ENCODE results near the gene RCL1.

The RCL1 gene

DNA sequence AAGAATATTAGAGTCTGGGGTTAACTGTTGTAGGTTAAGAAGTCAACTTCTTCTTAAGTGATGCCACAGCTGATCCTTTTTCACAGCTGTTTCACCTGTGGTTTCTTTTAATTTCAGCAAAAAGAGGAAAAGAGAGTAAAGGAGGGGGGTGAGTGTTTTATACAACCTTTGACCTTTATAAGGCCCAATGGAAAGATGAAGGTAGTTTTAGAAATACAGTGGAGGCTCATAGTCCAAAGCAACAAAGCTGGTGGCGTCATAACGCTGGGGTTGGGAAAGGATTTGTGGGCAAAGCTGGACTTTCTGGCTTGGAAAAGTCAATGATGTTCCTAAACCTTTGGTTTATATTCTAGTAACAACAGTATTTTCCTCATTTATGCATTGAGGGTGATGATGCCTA, 49.5 kb downstream of the RCL1 start:
- no peak for DNase-seq (ENCODE audit: low spot score)

DNA sequence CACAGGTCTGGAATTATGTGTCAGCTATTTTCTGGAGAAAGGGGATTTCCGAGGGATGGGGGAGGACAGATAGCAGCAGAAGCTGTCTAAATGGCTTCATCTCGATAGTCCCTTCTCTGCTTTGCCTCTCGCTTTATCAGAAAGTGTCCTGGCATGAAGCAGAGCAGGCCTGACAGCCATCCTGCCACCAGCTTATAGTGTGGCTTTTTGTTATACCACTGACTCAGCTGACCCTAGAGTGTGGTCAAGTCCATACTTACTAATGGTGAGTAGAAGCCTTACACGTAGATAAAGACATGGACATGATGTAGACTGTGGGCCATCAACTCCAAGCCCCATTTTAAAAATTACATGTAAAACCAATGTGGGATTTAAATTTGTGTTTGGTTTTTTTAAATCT, 50.0 kb downstream of the RCL1 start:
- DNase-seq (ENCODE audit: low spot score): no peak

DNA sequence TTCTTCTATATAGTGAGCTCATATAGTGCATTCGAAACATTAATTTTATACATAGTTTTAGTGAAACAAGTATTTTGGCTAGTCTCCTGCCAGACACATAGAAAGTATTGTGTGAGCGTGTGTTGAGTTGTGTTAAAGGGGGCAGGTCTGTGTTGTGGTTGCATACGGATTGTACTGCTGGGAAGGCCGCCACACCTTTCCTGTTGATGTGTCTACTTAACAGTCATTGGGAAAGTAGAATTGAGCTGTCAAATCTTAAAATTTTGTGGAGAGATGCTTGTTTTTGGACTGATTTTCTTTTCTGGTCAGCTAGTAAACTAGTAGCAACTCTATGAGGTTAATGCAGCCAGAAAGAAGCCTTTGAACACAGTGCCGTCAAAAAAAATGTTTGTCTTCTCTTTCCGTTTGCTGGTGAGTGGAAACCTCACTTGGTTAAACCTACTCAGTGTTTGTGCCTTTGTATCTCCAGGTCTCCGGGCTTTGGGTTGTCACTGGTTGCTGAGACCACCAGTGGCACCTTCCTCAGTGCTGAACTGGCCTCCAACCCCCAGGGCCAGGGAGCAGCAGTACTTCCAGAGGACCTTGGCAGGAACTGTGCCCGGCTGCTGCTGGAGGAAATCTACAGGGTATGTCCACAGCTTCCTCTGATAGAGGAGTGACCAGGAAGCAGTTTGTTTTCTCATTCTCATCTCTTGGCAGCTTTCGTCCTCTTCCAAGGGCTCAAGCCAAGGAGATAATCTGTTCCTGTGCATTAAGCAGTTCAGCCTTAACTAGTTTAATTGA, 51.5 kb downstream of the RCL1 start:
- DNase-seq (ENCODE audit: low spot score): no peak

GRCh38 chr9:4849369-4849768, 56.6 kb downstream of the RCL1 start:
- DNase-seq (ENCODE audit: low spot score): no peak

DNA sequence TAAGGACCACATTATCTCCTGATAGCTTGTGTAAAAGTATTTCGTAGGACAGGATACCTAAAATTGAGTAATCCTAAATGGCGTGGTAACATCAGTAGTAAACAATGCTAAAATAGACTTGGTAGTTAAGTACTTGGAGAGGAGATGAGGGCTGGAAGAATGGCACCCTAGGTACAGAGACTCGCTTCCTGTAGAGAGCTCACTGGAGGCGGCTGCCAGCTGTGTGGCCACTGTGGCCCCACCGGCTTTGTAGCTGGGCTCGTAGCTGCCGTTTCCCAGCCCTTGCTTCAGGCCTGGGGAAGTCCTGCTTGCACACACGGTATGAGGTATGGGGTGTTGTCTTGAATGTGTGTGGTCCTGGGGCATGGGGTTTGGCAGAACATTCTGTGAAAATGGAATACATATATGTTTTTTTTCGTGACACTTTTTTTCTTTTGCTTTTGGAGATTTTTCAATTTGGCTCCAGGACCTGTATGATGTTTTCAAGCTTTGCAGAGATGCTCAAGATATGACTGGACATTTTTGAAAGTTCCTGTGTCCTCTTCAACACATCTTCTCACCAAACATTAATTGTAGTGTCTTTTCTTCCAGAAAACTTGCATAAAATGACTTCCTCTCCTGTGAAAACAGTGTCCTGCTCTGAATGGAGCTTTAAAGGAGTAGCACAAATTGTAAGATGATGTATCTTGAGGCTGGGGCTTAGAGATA, 58.0 kb downstream of the RCL1 start:
- no peak for DNase-seq (ENCODE audit: low spot score)

DNA sequence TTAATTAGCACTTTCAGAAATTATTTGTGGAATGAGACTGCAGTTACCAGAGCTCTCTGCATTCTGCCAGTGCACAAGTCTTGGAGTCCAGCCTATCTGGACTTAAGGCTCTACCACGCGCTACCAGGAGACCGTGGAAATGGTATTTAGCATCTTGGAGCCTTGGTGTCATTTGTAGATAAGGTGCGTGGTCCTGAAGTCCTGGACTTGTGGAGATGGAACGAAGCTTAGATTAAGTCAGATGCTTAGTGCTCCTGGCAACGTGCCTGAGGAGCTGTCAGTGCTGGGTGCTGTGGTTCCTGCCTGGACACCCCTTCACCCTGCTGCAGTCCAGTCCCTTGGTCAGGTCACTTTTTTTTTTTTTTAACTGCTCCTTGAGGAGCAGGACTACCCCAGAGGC, 59.7 kb downstream of the RCL1 start:
- DNase-seq (ENCODE audit: low spot score): no peak

- no peak for DNase-seq (ENCODE audit: low spot score)
These were observed 61.5 kb downstream of the RCL1 start for GRCh38 chr9:4854265-4854590.

DNA sequence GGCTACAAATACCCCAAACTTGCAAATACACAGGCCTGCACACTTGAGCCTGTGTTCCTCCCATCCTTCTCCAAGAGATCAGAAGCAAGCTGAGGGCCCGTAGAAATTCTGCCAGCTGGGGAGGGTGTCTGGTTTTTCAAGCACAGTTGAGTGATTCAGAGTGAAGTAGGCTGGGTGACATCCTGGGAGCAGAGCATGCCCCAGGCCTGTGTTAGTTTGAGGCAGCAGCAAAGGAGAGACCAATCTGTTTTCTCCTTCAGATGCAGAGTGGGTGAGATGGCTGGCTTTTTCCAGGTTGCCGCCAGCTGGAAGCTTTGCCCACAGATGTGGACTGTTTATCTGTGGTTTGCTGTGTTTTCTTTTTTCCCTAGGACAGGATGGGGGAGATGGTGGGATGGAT, 63.1 kb downstream of the RCL1 start:
- DNase-seq (ENCODE audit: low spot score): no peak

DNA sequence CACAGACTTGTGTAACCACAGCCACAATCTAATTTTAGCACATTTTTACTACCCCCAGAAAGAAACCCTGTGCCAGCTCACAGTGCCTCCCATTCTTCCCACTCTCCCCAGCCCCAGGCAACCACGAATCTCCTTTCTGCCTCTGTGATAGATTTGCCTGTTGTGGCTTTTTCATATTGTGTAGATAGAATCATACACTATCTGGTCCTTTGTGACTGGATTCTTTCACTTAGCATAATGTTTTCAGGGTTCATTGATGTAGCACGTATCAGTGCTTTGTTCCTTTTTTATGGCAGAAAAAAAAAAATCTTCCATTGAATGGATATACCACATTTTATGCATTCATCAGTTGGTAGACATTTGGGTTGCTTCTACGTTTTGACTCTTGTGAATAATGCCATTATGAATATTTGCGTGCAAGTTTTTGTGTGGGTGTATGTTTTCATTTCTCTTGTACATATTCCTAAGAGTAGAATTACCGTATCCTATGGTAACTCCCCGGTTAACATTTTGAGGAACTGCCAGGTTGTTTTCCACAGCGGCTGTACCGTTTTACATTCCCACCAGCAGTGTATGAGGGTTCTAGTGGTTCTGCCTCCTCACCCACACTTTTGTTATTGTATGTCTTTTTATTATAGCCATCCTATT, 64.5 kb downstream of the RCL1 start:
- no peak for DNase-seq (ENCODE audit: low spot score)

DNA sequence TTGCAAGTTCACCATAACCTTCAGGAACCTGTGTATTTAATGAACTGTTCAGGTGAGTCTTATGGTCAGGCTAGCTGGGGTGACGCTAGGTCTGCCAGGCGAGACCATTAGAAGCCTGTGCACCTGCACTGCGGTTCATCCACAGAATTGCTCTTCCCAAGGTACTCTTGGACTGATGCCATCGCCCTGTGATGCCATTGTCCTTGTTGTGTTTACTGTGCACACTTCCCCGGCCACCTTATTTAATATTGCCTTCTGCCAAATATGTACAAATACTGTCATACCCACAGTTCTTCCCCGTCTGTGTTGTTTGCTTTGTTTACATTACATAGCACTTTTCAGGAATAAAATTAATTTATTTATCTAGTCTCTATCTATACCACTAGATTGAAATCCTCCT, 66.3 kb downstream of the RCL1 start:
- no peak for DNase-seq (ENCODE audit: low spot score)

- DNase-seq (ENCODE audit: low spot score): no peak
These were observed 67.6 kb downstream of the RCL1 start for GRCh38 chr9:4860383-4860782.

DNA sequence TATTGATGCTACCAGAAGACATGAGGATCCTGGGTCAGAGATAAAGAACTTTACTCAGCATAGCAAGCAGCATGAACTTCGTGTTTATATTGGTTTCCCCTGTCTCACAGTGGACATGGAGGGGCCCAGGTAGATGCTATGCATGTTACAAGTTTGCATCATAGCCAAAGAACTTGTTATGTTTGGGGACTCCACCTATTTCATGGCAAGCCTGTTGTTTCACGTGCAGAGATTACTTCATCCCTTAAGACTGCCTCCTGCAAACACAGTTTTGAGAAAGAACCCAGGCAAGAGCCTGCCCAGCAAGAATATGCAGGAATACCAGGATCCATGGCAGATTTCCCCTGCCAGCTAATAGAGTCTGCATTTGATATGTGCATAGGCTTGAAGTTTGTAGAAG, 68.4 kb downstream of the RCL1 start:
- DNase-seq (ENCODE audit: low spot score): no peak

DNA sequence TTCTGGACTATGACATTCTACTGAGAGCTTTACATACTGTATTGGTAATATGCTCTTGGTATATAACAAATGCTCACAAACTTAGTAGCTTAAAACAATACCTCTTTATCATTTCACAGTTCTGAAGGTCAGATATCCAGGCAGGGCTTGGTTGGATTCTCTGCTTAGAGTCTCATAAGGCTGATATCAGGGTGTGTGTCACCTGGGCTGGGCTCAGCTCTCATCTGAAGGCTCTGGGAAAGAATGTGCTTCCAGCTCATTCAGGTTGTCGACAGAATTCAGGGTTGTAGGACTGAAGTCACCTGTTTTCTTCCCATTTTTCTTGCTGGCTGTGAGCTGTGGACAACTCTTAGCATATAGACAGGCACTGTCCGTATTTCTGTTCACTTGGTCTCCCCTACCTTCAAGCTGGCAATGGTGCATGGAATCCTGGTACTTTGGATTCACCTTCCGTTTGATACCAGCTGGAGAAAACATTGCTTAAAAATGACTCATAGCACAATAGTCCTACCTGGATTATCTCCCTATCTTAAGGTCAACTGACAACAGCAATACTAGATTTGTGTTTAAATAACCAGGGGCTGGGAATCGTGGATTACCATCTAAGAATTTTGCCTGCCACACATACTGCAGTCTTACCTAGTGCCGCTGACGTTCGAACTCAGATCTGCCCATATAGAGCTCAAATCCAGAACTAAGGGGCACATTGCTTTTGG, 69.2 kb downstream of the RCL1 start:
- DNase-seq (ENCODE audit: low spot score): no peak

GRCh38 chr9:4862506-4863250, 69.9 kb downstream of the RCL1 start:
- DNase-seq (ENCODE audit: low spot score): no peak

DNA sequence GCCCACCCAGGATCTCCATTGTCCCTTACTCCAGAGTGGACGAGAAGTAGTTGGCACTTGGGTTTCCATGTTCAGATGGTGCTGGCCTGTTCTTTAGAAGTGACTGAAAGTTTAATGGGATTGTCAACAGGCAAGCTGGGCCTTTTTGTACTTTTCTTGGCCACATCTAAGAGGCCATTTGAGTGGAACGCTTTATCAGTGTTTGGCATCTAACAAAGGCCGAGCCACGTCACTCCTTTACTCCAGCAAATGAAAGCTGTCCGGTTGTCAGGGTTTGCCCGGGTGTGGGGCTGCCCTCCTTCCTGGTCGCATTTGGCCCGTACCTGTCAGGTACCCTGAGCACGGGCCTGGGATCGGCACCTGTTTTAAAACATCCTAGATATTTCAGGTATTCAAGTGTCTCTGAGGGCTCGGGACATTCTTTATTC, 71.5 kb downstream of the RCL1 start:
- DNase-seq (ENCODE audit: low spot score): no peak

- no peak for DNase-seq (ENCODE audit: low spot score)
These were observed 72.0 kb downstream of the RCL1 start for GRCh38 chr9:4864698-4865097.

GRCh38 chr9:4865681-4866080, 72.9 kb downstream of the RCL1 start:
- no peak for DNase-seq (ENCODE audit: low spot score)

DNA sequence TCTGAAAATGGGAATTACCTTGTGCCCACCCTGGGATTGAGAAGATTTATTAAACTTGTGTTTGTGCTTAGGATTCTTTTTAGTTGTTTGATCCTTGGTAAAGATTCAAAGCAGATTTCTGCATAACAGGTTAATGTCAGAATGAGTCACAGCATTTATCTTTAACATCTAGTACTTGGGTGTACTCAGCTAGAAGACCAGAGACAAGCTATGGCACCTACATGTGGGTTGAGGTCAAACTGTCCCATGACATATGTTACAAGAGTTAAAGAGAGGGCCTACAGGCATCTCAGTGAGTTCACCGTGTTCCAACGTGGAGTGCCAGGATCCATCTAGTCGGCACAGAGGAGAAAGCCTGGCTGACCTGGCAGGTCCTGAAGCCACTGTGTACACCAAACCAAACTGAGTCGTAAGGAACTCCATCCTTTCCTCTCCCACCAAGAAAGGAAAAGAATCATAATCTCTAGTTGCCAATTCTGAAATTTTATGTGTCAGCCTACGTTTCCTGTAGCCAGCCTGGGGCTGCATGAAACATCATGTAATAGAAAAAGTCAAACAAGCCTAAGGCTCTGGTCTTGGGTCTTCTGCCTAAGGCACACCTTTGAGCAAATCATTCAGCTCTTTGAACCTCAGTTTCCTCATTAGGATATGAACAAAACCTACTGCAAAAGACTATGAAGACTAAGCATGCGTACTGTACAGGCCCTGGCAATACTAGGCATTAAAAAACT, 73.7 kb downstream of the RCL1 start:
- no peak for DNase-seq (ENCODE audit: low spot score)

GRCh38 chr9:4873066-4873465, 80.3 kb downstream of the RCL1 start:
- DNase-seq (ENCODE audit: low spot score): no peak

GRCh38 chr9:4875559-4875958, 82.8 kb downstream of the RCL1 start:
- no peak for DNase-seq (ENCODE audit: low spot score)

- no peak for DNase-seq (ENCODE audit: low spot score)
These were observed 86.4 kb downstream of the RCL1 start for GRCh38 chr9:4879115-4879558.
